HG03103 (cell line): ENCODE measurements around the gene CRISPLD2.

ENCODE experiments used
- ATAC-seq: cut with Tn5 transposase; IDR thresholded peaks from one replicate; pipeline ENCODE4 v1.9.1; 2021; ENCODE audit warnings: low read depth; ENCODE audit not compliant: unreplicated experiment

The CRISPLD2 gene

DNA sequence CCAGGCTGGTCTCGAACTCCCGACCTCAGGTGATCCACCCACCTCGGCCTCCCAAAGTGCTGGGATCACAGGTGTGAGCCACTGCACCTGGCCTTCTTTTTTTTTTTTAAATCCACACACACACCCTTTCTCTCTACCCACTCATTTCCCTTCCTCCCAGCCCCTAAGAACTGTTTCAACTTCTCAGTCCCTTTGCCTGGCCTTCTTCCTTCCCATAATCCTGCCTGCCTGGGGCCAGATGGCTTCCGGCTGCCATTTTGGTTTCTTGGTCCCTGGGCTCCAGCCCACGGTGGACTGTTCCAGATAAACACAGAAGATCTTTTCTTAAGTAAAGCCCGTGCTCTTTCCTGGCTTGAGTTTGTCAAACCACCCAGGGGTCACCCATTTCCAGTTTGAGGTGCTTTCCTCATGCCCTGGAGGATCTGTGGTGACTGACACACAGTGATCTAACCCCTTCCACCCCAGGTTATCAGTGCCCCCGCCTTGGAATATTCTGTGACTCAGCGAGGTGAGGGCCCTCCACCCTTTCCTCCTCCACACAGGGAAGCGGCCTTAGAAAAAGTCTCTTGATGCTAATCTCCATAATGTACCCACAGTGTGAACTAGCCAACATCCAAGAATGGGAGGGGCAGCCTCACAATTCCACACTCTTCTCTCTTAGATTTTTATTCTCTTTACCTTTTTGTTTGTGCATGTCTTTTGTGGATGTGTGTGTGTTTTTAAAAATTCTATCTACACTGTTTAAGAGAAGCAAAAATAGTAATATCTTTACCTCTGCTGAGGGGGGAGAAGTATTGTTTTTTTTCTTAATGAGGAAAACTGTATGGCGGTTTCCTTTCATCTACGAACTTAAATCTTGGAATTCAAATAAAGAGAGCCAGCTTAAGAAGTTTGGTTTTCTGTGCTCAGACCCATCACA lies 60.0 kb downstream of the CRISPLD2 start:
- ATAC-seq: no peak

DNA sequence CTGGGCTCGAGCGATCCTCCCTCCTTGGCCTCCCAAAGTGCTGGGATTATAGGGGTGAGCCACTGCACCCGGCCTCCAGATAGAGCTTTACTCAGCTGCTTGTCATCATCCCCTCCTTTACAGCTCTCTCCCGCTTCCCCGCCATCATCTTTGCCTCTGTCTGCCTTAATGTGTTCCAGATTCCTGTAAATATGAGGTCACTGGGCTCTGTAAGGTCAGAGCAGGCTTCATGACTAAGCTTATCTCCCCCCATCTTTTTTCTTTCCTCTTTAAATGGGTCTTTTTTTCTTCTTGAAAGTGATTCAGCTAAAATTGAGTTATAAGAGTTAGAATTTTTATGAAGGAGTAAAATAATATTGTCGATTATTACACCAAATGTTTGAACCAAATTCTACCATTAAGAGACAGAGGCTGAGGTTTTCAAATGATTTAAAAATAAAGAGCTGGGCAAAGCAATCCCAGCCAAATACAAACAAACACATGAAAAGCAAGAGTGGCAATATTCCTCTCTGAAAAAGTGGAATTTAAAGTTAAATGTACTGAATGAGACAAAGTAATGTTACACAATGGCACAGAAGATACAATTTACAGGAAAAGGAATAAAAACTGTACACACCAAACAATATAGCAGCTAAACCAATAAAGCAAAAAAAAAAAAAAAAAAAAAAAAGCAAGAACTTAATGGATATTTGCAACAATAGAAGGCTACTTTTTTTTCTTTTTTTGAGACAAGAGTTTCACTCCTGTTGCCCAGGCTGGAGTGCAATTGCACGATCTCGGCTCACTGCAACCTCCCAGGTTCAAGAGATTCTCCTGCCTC lies 62.1 kb downstream of the CRISPLD2 start:
- no peak for ATAC-seq

GRCh38 chr16:84883301-84883700 lies 63.5 kb downstream of the CRISPLD2 start:
- ATAC-seq: no peak

DNA sequence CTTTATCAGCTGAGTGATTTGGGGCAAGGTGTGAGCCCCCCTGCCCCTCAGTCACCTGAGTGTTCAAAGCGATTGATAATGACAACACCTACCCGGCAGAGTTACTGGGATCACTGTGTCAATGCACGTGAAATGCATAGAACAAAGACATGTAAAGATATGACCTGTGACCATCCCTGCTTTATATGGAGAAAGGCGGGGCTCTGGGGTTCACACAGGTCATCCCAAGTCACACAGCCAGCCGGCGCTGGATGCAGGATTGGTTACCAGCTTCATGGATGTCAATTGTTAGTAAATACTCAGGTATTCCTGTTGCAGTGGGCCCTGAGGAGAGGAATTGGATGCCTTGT lies 64.4 kb downstream of the CRISPLD2 start:
- ATAC-seq: no peak

GRCh38 chr16:84884596-84885341 lies 65.0 kb downstream of the CRISPLD2 start:
- ATAC-seq: no peak

DNA sequence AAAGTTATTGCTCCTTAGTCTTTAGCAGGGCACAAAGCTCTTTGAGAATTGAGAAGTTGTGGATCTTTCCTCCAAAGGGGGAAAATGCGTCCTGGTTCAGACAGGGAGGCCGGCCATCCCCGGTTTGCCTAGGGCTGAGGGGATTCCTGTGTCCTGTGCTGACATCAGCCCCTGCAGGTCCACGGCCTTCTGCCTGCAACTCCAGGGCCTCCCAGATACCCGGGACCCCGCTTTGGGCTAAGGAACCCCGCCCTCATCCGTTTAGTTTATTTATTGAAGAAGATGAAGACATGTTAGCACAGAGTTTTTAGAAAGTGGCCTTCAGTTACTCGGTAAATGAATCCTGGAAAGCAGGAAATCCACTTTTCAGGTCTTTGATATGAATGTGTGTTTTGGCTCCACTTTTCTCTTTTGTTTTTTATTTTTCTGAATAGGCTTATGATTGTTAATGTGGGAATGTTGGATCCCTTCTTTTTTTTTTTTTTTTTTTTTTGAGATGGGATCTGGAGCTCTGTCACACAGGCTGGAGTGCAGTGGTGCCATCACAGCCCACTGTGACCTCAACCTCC lies 65.6 kb downstream of the CRISPLD2 start:
- no peak for ATAC-seq

DNA sequence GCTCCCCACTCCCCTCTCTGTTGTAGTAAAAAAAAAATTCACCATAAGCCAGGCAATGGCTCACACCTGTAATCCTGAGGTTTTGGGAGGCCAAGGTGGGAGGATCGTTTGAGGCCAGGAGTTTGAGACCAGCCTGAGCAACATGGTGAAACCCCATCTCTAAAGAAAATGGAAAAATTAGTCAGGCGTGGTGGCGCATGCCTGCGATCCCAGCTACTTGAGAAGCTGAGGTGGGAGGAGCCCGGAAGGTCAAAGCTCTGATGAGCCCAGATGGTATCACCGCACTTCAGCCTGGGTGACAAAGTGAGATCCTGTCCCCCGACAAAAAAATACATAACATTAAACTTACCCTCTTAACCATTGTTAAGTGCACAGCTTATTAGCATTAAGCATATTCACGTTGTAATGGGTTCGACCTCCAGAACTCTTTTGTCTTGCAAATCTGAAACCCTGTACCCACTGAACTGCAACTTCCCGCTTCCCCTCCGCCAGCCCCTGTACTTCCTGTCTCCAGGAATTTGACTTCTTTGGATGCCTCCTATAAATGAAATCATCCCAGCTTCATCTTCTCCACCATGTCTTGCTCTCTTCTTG lies 66.8 kb downstream of the CRISPLD2 start:
- ATAC-seq: no peak

GRCh38 chr16:84887207-84887606 lies 67.4 kb downstream of the CRISPLD2 start:
- no peak for ATAC-seq

- no peak for ATAC-seq
These were observed 68.7 kb downstream of the CRISPLD2 start for GRCh38 chr16:84888450-84888849.

DNA sequence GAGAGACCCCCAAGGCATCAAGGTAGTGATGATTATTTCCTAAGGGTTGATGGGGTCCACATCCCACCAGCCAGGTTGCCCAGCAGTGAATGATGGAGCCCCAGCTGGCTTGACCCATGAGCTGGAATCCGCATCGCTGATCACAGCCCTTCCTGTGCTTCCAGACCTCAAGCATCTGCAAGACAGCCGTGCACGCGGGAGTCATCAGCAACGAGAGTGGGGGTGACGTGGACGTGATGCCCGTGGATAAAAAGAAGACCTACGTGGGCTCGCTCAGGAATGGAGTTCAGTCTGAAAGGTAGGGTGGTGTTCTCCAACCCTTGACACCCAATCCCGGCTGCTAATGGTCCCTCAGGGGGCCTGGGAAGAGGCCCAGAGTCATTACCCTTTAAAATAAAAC lies 69.3 kb downstream of the CRISPLD2 start:
- ATAC-seq: no peak

DNA sequence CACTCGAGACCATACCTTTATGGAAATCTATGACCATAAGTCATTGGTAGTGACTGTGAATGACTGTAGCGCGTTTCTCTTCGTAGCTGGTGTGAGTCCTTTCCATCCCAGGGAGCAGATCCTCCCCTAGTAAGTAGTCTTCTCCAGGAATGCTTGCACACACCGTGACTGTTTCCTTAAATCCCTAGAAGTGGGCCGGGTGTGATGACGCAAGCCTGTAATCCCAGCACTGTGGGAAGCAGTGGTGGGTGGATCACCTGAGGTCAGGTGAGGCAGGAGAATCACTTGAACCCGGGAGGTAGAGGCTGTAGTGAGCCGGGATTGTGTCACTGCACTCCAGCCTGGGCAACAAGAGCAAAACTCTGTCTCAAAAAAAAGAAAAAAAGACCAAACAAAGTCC lies 70.6 kb downstream of the CRISPLD2 start:
- ATAC-seq: no peak

DNA sequence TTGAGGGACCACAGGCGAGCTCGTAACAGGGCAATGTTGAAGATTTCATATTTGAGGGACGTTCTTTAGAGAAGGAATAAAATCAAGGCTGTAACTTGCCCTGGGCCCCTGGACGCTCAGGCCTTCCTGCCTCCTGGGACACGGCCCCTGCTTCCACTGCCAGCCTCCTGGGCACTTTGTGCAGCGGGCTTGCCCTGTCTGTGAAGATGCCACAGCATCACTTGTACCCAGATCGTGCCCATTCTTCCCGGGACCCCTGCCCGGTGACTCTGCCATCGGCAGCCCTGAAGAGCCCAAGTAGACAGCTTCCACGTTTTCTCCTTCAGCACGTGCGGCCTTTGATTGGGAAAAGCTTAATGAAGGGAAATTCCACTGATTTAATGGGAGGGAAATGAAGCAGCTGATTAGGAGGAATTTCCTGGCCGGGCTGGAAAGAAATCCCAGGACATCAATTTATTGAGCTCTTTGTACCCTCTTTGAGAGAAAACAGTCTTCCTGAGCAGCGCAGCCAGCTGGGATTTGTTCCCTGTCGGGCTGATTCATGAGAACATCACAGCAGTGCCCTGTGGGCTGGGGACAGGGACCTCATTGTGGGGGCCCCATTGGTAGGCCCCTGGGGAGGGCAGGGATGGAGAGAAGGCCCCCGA lies 71.5 kb downstream of the CRISPLD2 start:
- ATAC-seq: no peak

DNA sequence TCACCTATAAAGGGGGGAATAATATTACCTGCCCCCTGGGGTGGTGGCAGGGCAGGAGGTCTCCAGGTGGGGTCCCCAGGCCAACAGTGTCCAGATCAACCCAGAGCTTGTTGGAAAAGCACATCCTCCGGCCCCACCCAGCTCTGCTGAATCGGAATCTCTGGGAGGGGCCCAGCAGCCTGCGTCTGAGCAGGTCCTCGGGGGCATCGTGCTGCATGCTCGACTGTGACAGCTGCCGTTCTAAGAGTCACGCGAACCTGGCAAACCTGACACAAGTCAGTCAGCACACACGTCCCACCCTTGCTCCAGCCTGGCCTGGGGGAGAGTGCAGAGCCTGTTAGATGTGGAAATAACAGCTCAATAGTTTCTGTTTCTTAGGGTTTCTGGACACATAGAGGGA lies 72.3 kb downstream of the CRISPLD2 start:
- no peak for ATAC-seq

GRCh38 chr16:84893467-84893848 lies 73.7 kb downstream of the CRISPLD2 start:
- no peak for ATAC-seq

DNA sequence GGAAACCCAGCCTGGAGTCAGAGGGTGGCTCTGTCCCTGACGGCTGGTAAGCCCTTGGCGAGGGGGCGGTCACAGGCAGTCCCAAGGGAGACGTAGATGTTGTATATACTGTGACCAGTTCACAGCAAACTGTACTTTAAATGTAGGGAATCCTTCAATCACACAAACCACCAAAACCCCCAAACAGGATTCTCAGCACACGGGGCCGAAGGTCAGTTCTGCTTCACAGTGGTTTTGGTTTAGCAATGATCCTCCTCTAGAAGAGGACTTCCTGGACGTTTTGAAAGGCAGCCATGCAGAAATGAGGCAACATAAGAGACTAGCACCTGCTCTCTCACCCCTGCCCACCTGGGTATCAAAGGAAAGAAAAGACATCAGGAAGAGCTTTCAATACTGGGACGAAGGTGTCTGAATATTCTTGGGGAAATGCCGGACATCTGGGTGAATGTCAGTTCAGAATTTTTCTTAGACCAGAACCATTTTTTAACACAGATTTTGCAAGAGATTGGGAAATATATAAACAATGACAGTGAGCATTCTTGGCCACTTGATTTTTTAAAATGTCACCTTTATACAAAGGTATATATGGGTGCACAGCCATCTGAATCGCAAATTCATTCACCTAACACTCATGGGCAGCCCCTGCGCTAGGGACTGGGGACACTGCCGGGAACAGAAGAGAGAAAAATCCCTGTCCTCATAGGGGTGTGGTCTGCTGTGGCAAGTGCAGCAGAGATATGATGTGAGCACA lies 74.2 kb downstream of the CRISPLD2 start:
- no peak for ATAC-seq

- no peak for ATAC-seq
These were observed 75.2 kb downstream of the CRISPLD2 start for GRCh38 chr16:84895016-84895415.

- ATAC-seq: no peak
These were observed 77.1 kb downstream of the CRISPLD2 start for GRCh38 chr16:84896847-84897246.

DNA sequence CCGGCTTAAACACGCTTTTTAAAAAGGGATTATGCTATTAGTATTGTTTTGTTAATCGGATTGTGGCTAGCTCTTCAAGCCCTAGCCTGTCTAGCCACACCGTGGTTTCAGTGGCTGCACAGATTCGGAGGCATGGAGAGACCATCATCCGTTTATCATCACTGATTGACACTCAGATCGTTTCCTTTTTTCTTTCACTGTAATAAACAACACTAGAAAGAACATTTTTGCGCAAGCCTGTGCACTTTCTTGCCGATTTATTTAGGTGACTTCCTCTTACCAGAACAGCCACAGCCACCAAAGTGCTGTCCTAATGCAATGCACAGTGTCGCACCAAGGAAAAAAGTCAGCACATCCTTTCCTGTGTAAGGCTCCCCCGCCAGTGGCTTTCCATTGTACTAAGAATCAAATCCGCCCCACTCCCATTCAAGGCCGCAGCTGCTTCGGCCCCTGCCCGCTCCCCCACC lies 78.2 kb downstream of the CRISPLD2 start:
- no peak for ATAC-seq

- ATAC-seq: no peak
These were observed 78.7 kb downstream of the CRISPLD2 start for GRCh38 chr16:84898447-84898846.
